NCI-H510A treated with DMSO at 0.1 percent for 48 hours (cell line): ENCODE data around the gene MECP2.
"Not testable (repeated sequence)": the region's sequence is repeated elsewhere in the genome, so short reads cannot be mapped to it uniquely, and the experiment has no call there.

Experiments used
- DNase-seq: peaks from one replicate; lab custom pipeline; 2025; lab: John Stamatoyannopoulos, UW

Gene MECP2

DNA sequence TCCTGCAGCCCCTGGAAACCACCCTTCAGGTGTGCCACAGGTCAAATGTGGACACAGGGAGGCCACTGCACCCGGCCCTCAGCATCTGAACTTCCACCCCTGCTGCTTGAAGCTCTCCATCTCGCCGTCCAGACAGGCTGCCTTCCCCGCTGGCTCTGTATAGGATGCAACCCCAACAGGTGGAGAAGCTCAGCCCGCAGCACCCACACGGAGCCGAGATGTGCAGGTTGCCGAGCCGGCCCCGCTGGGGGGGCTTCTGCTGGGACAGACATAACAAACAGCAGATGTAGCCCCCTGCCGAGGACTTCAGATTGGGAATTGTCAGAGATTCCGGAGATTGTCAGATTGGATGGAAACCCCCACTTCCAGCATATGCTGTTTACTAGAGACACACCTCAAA lies 104.4 kb downstream of the MECP2 start:
- DNase-seq, result no peak

DNA sequence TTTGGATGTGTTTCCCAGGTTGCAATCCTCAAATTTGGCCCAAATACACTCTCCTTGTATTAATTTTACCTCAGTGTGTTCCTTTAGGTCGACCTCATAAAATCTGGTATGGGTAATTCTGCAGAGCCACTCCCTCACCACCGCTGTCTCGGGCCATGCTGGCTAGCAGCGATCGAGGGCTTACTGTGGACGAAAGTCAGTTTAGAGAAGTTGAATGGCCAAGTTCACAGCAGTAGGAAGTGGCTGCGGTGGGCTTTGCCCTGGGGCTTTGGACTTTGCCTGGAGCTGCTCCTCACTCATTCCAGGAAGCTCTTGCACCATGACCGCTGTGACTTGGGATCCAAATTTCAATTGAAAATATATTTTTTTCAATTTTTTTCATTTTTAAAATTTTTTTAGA lies 105.3 kb downstream of the MECP2 start:
- DNase-seq, result no peak

DNA sequence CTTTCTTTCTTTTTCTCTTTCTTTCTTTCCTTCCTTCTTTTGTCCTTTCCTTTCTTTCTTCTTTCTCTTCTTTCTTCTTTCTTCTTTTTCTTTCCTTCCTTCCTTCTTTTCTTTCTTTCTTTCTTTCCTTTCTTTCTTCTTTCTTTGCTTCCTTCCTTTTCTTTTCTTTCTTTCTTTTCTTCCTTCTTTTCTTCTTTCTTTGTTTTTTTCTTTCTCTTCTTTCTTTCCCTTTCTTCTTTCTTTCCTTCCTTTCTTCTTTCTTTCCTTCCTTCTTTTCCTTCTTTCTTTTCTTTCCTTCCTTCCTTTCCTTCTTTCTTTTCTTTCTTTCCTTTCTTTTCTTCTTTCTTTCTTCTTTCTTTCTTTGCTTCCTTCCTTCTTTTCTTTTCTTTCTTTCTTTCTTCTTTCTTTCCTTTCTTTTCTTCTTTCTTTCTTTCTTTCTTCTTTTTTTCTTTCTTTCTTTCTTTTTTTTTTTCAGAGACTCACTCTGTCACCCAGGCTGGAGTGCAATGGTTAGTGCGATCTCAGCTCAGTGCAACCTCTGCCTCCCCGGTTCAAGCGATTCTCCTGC lies 106.4 kb downstream of the MECP2 start:
- no peak for DNase-seq

DNA sequence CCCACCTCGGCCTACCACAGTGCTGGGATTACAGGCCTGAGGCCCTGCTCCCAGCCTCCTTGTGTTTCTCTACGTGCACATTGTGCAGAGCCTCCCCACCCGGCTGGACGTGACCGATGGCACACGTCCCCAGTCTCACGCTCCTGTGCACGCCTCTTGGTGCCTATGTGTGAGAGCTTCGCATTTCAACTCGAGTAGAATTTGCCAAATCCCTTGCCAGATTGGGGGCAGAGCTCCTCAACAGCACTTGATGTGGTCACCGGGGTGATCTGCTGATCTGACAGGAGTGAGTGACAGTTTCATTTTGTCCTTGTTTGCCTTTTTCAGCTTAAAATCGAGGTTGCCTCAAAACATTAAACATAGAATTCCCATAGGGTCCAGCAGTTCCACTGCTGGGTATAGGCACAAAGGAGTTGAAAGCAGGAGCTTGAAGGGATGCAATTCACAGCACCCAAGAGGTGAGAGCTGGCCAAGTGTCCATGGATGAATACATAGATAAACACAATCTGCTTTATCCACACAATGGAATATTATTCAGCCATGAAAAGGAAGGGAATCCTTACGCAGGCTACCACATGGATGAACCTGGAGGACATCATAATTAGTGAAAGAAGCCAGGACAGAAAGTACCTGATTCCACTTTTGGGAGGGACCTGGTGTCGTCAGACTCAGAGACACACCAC lies 107.4 kb downstream of the MECP2 start:
- no peak for DNase-seq

DNA sequence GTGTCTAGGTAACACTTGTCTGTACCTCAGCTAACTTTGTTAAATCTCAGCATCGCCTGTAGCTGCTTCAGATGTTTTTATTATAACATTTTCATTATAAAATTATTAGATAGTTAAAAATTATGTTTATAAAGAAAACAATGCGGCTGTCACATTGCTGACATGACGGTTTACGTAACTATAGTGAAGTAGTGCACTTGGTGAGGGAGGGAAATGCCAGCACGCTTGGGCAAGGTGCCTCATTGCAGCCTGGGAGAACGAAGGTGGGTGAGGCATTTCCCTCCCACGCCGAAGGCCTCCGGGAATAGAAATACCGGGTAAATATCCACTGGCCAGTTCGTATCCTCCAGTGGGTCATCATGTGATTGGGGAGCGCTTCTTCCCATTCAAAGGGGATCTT lies 109.0 kb downstream of the MECP2 start:
- DNase-seq, result no peak

DNA sequence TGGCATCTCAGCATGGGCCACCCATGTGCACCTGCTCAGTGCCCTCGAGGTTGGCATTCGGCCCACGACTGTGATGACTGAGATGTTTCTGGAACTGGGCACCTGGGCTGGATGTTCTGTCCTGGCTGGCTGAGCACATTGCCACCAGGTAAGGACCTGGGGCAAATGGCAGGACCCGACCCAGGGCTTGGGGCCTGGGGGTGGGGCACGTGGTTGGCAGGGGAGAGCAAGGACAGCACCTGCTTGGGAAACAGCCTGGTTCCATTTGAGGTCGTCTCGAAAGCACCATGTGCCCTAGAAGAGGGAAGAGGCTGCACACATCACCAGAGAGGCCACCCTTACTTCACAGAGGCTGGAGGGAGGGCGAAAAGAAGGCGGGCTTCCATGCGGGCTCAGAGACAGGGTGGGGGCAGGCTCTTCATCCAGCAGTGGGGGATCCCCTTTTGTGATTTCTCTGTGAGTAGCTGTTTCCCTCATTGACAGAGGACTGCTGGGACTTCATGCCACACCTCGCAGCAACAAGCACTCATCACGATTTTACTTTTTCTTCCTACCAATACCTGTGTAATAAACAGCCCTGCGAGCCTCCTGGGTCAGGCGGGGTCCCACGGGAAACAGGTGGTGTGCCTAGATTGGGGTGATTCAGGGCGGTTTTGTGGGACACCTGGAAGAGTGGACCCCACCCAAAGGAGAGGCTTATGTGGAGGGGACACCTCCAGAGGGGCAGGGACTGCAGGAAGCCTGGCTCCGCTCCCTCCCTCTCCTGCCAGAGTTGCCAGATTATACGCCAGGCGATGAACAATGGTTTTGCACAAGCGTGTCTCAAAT lies 113.0 kb downstream of the MECP2 start:
- no peak for DNase-seq

DNA sequence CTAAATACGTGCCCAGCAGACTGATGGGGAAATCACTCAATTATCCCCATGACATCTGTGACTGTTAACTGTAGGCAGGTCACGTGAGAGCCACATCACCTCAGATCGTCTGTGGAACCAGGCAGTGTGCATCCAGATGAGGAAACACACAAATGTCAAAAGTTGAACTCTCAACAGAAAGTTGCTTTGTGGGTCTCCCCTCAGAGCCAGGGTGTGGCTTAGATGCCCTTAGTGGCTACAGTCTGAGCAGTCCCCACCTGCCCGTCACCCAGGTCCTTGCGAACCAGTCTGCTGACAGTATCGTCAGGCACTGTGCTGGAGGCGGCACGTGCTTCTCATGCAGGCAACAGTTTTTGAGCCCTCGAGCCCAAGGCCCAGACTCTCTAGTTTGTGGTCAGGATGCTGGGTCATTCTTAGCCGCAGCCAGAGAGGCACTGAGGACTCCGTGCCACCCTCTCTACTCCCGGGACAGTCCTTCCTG lies 114.2 kb downstream of the MECP2 start:
- DNase-seq, result no peak

DNA sequence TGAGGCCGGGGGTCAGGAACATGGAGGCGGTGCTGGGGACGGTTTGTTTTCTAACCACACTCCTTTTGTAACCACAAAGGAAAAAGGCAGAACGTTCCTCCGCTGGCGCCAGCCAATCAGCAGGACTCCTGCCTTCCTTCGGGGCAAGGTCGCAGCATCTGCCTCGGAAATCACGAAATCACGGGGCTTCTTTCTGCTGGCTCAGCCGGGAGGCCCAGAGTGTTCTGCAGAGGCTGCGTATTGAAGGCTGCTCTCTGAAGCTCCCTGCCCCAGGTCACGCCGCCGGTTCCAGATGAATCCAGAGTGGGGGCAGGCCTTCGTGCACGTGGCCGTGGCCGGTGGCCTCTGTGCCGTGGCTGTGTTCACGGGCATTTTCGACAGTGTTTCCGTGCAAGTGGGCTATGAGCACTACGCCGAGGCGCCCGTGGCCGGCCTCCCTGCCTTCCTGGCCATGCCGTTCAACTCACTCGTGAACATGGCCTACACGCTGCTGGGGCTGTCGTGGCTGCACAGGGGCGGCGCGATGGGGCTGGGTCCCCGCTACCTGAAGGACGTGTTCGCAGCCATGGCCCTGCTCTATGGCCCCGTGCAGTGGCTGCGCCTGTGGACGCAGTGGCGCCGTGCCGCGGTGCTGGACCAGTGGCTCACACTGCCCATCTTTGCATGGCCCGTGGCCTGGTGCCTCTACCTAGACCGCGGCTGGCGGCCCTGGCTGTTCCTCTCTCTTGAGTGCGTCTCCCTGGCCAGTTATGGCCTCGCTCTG lies 115.6 kb downstream of the MECP2 start:
- no peak for DNase-seq

DNA sequence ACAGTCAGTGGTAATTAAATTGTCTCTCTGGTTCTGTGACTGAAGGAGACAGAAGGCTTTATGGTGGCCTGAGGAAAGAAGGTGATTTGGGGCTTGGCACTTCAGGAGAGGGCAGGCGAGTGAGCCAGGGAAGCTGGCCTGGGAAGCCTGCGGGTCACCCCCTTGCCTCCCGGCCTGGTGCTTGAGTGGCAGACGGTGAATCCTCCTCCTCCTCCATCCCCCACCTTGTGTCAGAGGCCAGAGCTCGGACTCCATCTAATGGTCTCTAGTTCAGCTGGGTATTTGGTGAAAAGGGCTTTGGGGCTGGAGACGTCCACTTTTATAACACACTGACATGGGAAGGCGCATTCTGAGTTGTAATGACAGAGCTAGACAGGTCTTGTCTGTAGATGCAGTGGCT lies 116.3 kb downstream of the MECP2 start:
- DNase-seq, result no peak

DNA sequence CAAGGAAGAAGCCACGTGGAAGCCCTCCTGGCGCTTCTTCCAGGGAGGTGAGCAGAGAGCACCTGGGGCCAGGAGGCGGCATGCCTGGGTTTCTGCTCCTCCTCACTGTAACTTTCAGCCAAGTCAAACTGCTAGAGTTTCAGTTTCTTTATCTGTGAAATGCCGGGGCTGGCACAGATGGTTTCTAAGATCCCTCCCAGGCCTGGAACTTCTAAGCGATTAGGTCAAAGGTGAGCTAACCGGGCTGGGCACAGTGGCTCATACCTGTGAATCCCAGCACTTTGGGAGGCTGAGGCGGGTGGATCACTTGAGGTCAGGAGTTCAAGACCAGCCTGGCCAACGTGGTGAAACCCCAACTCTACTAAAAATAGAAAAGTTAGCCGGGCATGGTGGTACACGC lies 117.1 kb downstream of the MECP2 start:
- not testable (repeated sequence) for DNase-seq

DNA sequence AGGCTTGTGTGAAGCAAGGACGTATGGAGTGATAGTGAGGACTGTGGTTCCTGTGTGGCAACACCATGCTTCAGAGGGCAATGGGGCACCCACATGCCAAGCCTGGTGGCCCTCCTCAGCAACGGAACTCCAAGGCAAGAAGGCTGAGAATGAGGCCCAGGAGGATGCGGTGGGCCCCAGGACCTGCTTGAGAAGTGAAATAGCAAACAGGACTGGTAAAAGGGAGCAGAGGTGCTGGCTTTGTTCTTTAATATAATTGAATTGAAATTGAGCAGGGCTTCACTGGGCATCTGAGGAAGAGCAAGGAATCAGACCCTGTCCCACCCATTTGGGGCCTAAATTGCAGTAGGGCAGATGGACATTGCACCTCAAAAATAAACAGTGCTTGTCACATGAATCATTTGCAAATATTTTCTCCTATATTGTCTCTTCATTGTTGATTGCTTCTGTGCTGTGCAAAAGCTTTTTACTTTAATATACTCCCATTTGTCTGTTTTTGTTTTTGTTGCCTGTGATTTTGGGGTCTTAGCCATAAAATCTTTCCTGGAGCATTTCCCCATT lies 122.7 kb downstream of the MECP2 start:
- no peak for DNase-seq

DNA sequence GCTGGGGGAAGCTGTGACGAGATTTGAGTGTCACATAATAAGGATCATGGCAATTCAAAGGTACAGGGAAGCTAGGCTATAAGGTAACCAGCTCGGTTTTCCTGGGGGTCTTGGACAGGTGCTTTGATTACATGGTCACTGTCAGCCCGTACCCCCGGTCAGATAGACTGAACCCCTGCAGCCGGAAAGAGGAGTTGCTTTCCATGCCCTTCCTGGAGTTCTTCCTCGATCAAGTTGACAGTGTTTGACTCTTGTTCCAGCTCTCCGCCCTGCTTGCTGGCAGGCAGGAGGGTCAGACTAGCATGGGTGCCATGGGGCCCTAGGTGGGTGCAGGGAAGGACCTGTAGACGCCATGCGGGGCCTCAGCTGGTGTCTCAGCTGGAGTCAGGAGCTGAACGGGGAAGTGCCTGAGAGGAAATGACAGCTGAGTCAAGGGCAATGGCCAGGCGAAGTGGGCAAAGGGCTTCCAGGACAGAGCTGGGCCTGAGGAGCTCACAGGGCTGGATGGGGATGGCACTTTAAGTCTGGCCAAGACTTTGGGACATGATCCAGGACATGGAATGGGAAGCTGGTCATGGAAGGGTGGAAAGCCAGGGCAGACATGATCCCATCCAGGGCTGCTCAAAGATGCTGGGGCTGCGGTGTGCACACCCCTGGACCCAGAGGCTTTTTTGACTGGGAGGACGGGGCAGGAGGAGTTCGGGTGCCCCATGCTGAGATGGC lies 123.4 kb downstream of the MECP2 start:
- DNase-seq, result no peak

DNA sequence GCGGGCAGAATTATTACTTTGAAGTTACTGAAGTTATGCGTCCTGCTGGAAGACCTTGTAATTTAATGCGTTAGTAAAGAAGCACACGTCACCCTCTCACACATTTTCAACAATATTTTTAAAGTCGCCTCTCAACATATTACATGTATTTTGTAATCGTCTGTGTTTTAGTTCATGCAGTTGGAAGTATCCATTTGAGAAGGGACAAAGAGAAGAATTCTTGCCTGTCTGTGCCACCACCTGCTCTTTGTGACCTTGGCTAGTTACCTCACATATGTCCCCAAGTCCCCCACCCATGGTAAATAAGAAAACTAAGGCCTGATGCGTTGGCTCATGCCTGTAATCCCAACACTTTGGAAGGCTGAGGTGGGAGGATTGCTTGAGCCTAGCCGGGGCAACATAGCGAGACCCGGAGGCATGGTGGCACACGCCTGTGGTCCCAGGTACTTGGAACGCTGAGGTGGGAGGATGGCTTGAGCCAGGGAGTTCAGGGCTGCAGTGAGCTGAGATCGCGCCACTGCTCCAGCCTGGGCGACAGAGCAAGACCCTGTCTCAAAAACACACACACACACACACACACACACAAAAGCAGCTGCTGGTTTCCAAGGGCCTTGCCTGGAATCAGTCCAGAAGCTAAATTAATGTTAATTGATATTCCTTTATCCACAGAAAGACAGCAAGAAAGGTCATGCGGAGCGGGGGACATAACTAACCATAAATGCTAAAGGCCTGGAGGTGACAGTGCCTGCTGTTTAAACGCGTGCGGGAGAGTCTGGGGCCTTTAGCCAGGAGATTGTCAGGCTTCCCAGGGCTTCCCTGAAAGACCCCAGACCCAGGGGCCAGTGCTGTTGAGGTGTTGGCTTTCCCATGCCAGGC lies 124.2 kb downstream of the MECP2 start:
- peak; percentile 6 for DNase-seq

DNA sequence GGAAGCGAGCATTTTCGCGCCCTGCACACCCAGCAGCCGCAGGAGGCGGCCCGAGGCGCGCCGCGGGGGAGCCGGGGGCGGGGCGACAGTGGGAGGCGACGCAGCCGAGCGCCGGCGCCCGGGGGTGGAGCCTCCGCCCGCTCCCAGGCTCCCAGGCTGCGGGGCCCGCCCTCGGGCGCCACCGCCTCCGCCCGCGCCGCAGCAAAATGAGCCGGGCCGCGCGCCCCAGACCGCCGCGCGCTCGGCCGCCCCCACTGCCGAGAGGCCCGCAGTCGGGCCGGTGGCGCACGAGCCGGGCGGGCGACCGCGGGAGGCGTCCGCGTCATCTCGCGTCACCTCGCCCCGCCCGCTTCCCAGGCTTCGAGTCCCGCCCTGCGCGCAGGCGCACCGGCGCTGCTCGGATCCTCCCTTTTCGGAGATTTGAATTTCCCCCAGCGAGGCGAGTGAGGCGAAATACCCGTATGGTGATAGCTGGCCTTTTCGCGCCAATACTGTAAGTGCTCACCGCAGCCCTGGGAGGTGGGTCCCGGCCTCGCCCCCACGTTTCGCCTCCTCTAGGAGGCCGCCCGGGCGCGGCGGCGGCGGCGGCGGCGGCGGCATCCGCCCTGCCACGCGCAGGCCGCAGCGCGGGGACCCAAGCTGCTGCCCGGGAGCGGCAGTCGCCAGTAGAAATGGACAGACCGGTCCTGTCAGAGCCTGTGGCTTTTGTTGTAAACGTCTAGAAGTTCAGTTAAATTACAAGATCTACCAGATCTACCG lies 125.0 kb downstream of the MECP2 start, which contains the start of gene TMEM187:
Gene TMEM187 (plus strand): TSS at position 387 of the 759 bp plus-strand sequence. CDS start 9,309 bp downstream, outside the sequence.
- peak; percentile 84 for DNase-seq
